NCI-H2227 (cell line): ENCODE measurements around the gene GFOD1.
A peak's percentile ranks its signal among the peaks of the same experiment; 100 is the strongest.

ENCODE experiments used
- DNase-seq: peaks from one replicate; lab custom pipeline; 2025; ENCODE audit not compliant: unreplicated experiment; lab: John Stamatoyannopoulos, UW

GFOD1 gene

GRCh38 chr6:13383328-13384163 lies 103.9 kb downstream of the GFOD1 start:
- no peak for DNase-seq

- no peak for DNase-seq
These were observed 106.6 kb downstream of the GFOD1 start for GRCh38 chr6:13380761-13381160.

- no peak for DNase-seq
These were observed 108.5 kb downstream of the GFOD1 start for GRCh38 chr6:13378669-13379590.

DNA sequence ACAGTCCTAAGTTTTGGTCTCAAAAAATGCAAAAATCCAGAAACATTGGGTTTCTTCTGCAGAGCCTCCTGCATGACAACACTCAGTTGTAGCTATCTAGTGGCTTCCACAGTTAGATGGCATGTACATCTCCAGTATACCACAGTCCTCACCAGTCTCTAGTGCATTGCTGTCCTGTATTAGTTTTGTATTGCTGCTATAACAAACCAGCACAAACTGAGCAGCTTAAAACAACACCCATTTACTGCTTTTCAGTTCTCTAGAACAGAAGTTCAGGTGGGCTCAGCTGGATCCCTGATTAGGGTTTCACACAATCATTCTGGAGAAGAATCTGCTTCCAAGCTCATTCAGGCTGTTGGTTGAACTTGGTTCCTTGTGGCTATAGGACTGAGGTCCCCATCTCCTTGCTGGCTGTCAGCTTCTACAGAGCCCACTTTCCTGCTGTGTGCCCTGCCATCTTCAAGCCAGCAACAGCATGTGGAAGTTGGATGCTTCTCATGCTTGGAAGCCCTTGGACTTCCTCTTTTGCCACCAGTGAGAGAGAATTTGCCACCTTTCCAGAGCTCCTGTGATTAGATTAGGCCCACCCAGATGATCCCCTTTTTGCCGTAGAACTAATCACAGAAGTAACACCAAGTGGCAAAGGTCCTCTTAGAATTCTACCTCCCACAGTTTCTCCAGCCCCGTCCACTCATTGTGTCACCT lies 110.2 kb downstream of the GFOD1 start:
- DNase-seq: no peak

DNA sequence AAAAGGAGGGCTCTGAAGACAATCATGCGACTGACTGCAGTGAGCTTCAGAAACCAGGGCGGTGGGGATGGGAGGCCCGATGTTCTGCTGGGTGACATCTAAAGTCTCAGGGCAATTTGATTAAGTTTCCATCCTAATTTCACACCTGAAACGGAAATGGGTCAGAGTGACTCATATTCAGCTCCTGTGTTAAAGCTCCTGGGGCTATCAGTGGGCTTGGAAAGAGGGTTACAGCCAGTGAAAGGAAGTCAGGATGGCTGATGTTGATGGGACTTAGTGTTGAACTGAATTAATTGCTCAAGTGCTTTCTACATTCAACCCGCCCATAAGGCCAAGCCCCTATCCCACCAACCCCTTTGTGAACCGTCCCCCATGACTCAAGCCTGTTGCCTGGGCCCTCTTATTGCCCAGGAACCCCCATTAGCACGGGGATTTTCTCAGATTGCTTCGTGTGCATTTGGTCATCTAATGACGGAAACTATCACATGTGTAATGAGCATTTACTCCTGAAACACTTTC lies 112.0 kb downstream of the GFOD1 start:
- no peak for DNase-seq

DNA sequence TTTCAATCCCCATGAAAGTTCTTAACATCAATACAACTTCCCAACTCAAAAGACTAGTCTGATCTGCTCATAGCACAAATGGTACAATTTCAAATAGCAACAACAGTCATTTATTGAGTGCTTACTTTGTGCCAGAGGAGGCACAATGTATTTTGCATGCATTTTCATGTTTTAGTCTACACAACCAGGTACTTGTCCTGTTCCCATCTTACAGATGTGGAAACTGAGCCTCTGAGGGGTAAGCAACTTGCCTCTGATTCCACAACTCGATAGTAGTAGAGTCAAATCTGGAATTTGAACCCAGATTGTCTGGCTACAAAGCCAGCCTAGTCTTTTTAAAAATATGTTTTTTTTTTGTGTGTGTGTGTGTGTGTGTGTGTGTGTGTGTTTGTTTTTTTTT lies 113.5 kb downstream of the GFOD1 start:
- DNase-seq: no peak

DNA sequence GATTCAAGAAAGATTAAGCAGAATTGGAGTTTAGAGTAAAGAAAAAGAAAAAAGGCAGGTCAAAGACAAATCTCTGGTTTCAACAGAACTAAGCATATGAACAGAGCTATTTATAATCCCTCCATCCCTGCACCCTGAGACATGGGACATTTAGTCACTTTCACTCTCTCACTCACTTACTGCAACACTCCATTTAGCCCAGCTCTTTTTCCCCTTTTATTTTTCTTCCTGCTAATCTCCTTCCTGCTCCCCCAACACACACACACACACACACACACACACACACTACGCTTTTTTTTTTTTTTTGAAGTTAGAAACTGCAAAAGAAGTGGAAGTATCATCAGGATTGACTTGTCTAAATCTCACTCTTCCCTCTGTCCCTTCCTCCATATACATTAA lies 113.9 kb downstream of the GFOD1 start:
- DNase-seq: no peak

DNA sequence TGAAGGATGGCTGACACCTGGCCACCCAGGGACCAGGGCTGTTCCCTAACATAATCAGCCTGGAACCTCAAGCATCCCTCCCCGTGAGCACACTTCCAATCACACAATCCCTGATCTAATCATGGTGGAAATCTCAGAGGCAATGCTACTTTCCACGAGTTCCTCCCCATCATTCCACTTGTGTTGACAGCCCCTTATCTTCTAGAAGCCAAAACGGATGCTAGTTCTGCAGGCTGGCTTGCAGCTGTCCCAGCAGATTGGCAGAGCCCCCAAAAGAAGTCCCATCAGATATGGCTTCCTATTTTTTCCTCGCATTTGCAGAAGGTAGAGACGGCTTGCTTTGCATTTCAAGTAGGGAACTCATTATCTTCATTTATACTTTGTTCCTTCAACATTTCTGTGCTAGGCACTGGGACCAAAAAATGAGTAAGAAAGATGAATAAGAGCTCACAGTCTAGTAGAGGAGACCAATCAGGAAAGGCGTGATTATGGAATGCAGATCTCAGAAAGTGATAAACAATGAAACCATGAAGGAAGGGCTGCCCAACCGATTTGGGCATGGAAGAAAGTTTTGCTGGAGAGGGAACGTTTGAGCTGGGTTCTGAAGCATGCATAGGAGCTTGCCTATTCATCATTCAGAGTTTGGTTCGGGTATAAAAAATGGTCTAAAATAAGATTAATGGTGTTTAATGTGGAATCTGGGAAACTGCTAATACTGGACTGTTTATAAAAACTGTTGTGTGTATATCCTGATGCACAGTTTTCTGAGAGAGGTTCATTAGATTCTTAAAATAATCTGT lies 114.5 kb downstream of the GFOD1 start:
- DNase-seq: no peak

DNA sequence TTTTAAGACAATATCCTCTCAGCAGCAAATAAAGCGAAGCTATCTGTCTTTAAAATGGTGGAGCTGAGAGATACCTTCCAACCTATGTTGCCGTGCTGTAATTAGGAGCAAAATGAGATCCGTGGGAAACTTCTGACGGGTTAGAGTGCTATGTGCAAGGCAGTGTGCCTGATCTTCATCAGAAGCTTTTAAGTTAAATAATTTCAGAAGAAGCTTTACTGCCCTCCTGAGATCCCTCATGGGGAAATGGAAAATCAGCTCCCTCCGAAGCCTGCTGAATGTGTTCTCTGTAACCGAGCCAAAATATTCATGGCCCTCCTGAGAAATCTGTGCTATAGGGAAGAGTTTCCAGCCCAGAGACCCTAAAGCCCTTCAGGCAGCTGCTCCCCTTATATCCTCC lies 115.3 kb downstream of the GFOD1 start:
- no peak for DNase-seq

DNA sequence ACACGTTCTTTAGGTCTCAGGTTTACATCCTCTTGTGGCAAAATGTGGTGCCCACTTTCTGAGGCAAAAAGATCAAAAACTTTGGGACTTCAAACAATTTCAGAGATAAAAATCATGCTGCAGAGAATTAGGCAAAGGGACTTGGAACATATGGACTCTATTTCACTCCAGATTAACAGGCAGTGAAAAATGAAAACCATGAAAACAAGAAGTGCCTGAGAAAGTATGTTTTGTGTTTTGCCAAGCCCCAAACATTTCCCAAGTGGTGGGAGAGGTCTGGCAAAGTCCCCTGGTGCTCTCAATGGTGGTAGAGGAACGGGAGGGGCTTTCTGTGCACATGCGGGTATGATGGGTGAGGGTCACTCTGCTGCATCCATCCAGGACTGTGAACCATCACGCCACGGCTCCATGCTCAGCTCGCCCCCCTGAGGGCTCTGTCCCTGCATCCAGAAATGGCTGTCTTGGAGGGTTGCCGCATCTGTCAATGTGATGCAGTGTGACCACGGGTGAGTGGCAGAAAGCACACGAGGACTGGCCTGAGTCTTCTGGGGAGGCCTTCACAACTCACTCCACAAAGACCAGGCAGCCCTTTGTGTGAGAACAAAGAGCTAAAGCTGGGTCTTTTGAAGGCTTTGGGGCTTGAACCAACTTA lies 115.9 kb downstream of the GFOD1 start:
- DNase-seq: no peak

- no peak for DNase-seq
These were observed 116.8 kb downstream of the GFOD1 start for GRCh38 chr6:13370623-13371022.

GRCh38 chr6:13369591-13369990 lies 117.8 kb downstream of the GFOD1 start:
- DNase-seq: no peak

GRCh38 chr6:13368731-13369115 lies 118.7 kb downstream of the GFOD1 start:
- DNase-seq: no peak

GRCh38 chr6:13368079-13368730 lies 119.2 kb downstream of the GFOD1 start:
- DNase-seq: peak; percentile 37

GRCh38 chr6:13367396-13367795 lies 120.0 kb downstream of the GFOD1 start:
- peak; percentile 56 for DNase-seq

DNA sequence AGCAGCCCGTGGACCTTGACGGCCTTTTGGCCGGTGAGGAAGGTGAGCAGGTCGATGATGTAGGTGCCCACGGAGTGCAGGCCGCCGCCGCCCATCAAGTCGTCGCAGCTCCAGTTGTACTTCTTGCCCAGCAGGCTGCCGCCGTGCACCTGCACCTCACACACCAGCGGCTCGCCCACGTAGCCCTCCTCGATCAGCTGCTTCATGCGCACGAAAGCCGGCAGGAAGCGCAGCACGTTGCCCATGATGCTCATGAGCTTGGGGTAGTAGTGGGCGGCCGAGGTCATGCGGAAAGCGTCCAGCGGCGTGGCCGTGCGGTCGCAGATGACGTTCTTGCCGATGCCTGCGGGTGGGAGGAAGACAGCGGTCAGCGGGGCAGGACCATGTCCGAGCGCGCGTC lies 122.1 kb downstream of the GFOD1 start:
- DNase-seq: no peak

GRCh38 chr6:13364842-13365241 lies 122.6 kb downstream of the GFOD1 start:
- no peak for DNase-seq

- DNase-seq: no peak
These were observed 125.0 kb downstream of the GFOD1 start for GRCh38 chr6:13362412-13362811.
